Stromal cell of bone marrow (primary cell): ENCODE results near the gene FBXO42.
A peak's percentile ranks its signal among the peaks of the same experiment; 100 is the strongest.
"Not testable (repeated sequence)": the region's sequence is repeated elsewhere in the genome, so short reads cannot be mapped to it uniquely, and the experiment has no call there.

ENCODE experiments used
- DNase-seq: peaks from one replicate; pipeline ENCODE4 v3.0.0-alpha.2; 2012; ENCODE audit warnings: low read depth

The FBXO42 gene

DNA sequence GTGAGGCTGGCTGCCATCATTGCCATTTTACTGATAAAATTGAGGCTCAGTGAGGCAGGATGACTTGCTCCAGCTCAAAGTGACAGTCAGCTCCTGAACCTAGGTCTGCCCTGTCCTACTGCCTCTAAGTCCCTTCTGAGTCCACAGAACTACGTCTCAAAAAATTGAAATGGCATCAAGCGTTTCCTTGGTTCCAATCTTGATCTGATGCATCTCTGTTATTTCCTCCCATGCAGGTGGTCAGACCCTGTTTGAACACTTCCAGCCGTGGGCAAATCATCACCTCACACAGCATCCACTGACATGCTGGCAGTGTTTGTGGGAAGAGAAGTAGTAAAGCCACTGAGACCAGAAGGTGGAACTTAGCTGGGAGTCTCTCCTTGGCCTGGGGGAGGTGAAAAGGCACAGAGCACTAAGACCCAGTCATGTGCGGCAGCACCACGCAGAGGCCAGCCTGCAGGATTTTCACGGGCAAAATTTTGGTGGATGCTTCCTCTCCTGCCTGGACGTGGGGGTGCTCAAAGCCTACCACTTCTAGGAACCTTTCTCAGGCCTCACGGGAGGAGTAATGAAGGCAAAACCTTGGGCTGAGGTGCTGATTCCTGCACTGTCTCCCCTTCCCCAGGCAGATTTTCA, 107.5 kb downstream of the FBXO42 start:
- no peak for DNase-seq

DNA sequence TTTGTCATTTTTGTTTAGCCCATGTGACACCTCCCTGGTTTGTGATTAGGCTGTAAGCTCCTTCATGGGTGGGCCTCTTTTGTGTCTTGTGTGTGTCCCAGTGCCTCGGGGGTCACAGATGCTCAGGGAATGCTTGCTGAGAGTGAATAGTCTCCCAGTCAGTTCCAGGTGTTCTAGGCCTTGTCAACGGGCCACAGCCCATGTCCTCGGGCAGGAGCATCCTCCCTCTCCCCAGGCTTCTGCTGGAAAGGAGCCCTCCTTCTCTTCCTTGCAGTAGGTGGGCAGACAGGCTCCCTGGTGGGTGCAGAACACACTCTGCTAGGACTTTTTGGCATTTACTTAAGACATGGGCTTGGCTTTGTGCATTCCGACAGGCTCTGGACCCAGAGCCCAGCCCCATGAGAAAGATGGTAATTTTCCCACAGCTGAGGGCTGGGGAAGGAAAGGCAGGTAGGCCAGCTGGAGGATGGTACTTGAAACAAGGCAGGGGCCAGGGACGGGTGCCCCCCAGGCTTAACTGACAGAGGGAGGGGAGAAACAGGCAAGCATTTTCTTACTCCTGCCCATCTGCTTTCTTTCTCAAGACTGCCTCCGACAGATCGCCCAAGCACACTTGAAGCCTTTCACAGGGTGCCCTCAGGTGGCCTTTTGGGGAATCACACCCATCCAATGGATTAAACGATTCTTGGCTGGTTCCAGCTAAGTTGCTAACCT, 108.2 kb downstream of the FBXO42 start:
- DNase-seq: peak; percentile 65

- DNase-seq: no peak
Measured at GRCh38 chr1:16243215-16243610, 109.1 kb downstream of the FBXO42 start.

GRCh38 chr1:16242556-16243214, 109.6 kb downstream of the FBXO42 start:
- no peak for DNase-seq

GRCh38 chr1:16241221-16241708, 111.0 kb downstream of the FBXO42 start:
- DNase-seq: no peak

GRCh38 chr1:16239972-16240491, 112.2 kb downstream of the FBXO42 start:
- no peak for DNase-seq

GRCh38 chr1:16237343-16237830, 114.9 kb downstream of the FBXO42 start:
- DNase-seq: no peak

- DNase-seq: peak; percentile 70
Measured at GRCh38 chr1:16236511-16237342, 115.6 kb downstream of the FBXO42 start, which contains the start of gene CPLANE2. TSS of gene CPLANE2 (minus strand) at chr1:16237183. CDS start at chr1:16236742, 441 bp downstream.

- no peak for DNase-seq
Measured at GRCh38 chr1:16235944-16236510, 116.3 kb downstream of the FBXO42 start.

- DNase-seq: no peak
Measured at GRCh38 chr1:16235347-16235746, 116.9 kb downstream of the FBXO42 start.

GRCh38 chr1:16233431-16233830, 118.8 kb downstream of the FBXO42 start:
- no peak for DNase-seq

DNA sequence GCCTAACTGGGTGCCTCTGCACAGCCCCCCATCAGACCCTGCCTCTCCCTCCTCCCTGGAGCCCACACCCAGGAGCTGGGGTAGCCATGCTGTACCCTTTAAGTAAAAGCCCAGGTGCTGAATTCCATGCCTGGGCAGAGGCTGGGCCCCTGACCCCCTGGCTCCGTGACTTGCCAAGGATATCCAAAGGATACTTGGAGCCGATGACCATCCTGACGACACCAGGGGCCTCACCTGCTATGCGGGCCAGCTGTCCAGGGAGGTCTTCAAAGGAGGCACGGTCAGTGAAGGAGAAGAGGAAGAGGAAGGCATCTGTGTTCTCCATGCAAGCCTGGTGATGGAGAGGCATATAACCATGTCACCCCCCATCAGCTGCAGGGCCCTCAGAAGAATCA, 120.0 kb downstream of the FBXO42 start:
- no peak for DNase-seq

DNA sequence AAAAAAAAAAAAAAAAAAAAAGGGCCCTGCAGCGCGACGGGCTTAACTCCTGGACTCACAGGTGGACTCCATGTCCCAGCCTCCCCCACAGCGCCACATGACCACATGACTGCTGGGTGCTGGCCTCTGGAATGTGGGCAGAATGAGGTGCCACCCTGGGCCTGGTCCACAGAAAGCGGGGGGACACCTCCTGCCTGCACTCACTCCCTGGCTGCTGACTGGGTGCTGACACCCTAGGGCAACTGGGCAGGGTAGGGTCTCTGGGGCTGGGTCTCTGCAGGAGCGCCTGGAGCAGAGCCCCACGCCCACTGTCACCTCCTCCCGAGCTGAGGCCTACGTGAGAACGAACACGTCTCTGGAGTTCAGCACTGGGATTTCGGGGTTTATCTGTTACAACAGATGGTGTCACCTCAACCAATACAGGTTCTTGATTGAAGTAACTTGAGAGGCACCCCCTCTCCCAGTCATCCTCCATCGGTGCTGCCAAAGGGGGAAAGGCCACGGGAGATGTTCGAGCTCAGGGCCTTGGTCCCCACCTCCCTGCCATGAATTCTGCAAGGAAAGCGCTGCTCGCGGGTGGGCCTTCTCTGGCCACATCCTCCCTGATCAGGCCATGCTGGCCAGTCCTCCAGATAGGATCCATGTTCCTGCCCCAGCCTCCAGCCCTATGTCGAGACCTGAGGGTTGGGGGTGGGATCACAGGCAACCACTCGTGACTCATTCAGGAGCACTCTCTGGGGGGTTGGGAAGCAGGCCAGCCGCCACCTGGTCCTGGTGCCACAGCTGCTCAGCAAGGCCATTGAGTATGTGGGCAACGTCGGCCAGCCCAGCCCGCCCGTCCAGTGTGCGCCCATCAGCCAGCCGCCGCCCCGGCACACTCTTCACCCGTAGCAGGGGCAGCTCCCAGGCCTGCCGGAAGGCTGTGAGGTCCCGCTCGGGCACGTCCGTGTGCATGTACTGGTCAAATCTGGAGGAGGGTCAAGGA, 120.7 kb downstream of the FBXO42 start:
- no peak for DNase-seq

DNA sequence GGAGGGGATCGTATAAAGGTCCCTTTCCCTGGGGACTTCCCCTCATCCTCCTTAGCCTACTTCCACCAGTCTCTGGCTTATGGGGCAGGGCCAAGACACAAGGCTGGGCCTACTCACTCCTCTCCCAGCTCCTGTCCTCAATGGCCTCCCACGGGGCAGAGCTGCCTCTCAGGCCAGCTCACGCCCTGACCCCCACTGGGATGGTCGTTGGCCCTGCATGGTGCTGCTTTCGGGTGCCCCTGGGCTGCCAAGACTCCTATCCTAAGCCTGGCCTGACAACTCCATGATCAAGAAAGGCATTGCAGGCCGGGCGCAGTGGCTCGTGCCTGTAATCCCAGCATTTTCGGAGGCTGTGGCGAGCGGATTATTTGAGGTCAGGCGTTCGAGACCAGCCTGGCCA, 121.5 kb downstream of the FBXO42 start:
- no peak for DNase-seq

GRCh38 chr1:16229976-16230740, 122.1 kb downstream of the FBXO42 start:
- no peak for DNase-seq

GRCh38 chr1:16226490-16227179, 125.6 kb downstream of the FBXO42 start:
- DNase-seq: no peak

- DNase-seq: no peak
Measured at GRCh38 chr1:16226129-16226489, 126.2 kb downstream of the FBXO42 start.

GRCh38 chr1:16224472-16224871, 127.8 kb downstream of the FBXO42 start:
- DNase-seq: no peak

DNA sequence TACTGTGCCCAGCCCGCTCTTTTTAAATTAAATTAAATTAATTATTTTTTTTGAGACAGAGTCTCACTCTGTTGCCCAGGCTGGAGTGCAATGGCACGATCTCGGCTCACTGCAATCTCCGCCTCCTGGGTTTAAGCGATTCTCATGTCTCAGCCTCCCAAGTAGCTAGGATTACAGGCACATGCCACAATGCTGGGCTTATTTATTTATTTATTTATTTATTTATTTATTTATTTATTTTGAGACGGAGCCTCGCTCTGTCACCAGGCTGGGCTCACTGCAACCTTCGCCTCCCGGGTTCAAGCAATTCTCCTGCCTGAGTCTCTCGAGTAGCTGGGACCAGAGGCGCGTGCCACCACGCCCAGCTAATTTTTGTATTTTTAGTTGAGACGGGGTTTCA, 129.6 kb downstream of the FBXO42 start:
- not testable (repeated sequence) for DNase-seq
